Loucy (cell line): ENCODE data around the gene INCA1.

Experiments
- EZH2phosphoT487 ChIP-seq: fragments of 200-600 bp; IDR thresholded peaks from 2 replicates; pipeline ENCODE4 v1.6.1; 2018; ENCODE audit warnings: antibody characterized with exemption, mild to moderate bottlenecking, moderate library complexity, borderline replicate concordance
- TF ChIP-seq, protein P1 (sequence below): fragments of 200-600 bp; sonication (generic); conservative IDR thresholded peaks from 2 replicates; pipeline ENCODE4 v1.5.1; 2014; ENCODE audit warnings: mild to moderate bottlenecking, antibody characterized with exemption, low read length

DNA sequence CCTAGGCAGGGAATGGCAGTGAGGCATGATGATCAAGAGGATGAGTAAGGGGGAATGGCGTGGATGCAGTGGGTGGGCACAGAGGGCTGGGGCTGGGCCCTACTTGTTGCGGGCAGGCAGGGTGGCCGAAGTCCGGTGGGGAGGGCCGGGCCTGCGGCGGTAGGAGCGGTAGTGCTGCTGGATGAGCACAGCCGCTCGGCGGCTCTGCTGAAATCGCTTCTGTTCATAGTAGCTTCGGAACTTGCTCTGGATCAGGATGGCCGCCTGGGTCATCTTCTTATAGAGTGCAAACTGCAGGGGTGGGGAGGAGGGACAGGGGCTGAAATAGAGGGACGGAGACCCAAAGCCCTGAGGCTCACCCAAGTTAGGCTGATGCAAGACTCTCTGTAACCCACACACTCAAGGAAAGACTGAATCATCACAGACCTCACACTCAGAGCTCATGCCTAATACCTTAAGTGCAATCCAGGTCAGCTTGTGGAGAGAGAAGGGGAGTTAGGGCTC is 28.2 kb downstream of the INCA1 start:
- TF ChIP-seq, protein P1, sequence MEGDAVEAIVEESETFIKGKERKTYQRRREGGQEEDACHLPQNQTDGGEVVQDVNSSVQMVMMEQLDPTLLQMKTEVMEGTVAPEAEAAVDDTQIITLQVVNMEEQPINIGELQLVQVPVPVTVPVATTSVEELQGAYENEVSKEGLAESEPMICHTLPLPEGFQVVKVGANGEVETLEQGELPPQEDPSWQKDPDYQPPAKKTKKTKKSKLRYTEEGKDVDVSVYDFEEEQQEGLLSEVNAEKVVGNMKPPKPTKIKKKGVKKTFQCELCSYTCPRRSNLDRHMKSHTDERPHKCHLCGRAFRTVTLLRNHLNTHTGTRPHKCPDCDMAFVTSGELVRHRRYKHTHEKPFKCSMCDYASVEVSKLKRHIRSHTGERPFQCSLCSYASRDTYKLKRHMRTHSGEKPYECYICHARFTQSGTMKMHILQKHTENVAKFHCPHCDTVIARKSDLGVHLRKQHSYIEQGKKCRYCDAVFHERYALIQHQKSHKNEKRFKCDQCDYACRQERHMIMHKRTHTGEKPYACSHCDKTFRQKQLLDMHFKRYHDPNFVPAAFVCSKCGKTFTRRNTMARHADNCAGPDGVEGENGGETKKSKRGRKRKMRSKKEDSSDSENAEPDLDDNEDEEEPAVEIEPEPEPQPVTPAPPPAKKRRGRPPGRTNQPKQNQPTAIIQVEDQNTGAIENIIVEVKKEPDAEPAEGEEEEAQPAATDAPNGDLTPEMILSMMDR, result no peak
- no peak for TF ChIP-seq EZH2phosphoT487
